ENCODE results near the gene PIGP.
"Not testable (repeated sequence)": the region's sequence is repeated elsewhere in the genome, so short reads cannot be mapped to it uniquely, and the experiment has no call there.

PIGP gene

GRCh38 chr21:37061926-37062592, 10.8 kb downstream of the PIGP start:
- POLR2A ChIA-PET: interaction anchor here (2.4 kb wide), 1 partner anchor 9 kb away, joined by 7 read pairs; no protein-coding TSS in a partner anchor
- DNase-seq (ENCODE audit: extremely low spot score): no peak
- no peak for TF ChIP-seq SP1 (IDR thresholded peaks at IDR 0.05)
- CTCF ChIA-PET: no interaction called here

- TF ChIP-seq FOXK2 (IDR thresholded peaks at IDR 0.05) (peak; percentile 75; the same call in 1 of the 2 replicates), HDGF (IDR thresholded peaks at IDR 0.05; ENCODE audit: borderline replicate concordance) (no peak)
- DNase-seq (ENCODE audit: extremely low spot score): peak; percentile 75
- ChIA-PET POLR2A (interaction anchor here (1.2 kb wide), 1 partner anchor 11 kb away, joined by 12 read pairs; the partner anchor contains the start of genes PIGP and TTC3), CTCF (interaction anchor here (1.1 kb wide), 1 partner anchor 10 kb away, joined by 3 read pairs; no protein-coding TSS in a partner anchor)
Observed at GRCh38 chr21:37060296-37060695, 12.6 kb downstream of the PIGP start.

GRCh38 chr21:37059181-37059580, 13.7 kb downstream of the PIGP start:
- CTCF ChIA-PET: no interaction called here
- POLR2A ChIA-PET: no interaction called here
- TF ChIP-seq HDGF (IDR thresholded peaks at IDR 0.05; ENCODE audit: borderline replicate concordance) (no peak), SUZ12 (IDR thresholded peaks at IDR 0.05) (no peak), FOXK2 (IDR thresholded peaks at IDR 0.05) (no peak), SP1 (IDR thresholded peaks at IDR 0.05) (no peak), PKNOX1 (IDR thresholded peaks at IDR 0.05) (no peak), FOXA1 (IDR thresholded peaks at IDR 0.05) (no peak), LEF1 (IDR thresholded peaks at IDR 0.05; ENCODE audit: borderline replicate concordance) (no peak), ARNT (IDR thresholded peaks at IDR 0.05) (no peak), L3MBTL2 (conservative IDR thresholded peaks at IDR 0.05) (no peak), TARDBP (IDR thresholded peaks at IDR 0.05) (no peak), FOXM1 (IDR thresholded peaks at IDR 0.05; ENCODE audit: borderline replicate concordance) (no peak)
- DNase-seq (ENCODE audit: extremely low spot score): no peak

- POLR2A ChIA-PET: no interaction called here
- TF ChIP-seq PKNOX1 (IDR thresholded peaks at IDR 0.05): no peak
- no peak for TF ChIP-seq SP1 (IDR thresholded peaks at IDR 0.05)
- no peak for TF ChIP-seq HDGF (IDR thresholded peaks at IDR 0.05; ENCODE audit: borderline replicate concordance)
- TF ChIP-seq FOXM1 (IDR thresholded peaks at IDR 0.05; ENCODE audit: borderline replicate concordance): no peak
- TF ChIP-seq LEF1 (IDR thresholded peaks at IDR 0.05; ENCODE audit: borderline replicate concordance): no peak
- no peak for TF ChIP-seq BHLHE40 (IDR thresholded peaks at IDR 0.05; ENCODE audit: borderline replicate concordance)
- no peak for TF ChIP-seq FOXK2 (IDR thresholded peaks at IDR 0.05)
- TF ChIP-seq NFRKB (IDR thresholded peaks at IDR 0.05): no peak
- no peak for TF ChIP-seq ARNT (IDR thresholded peaks at IDR 0.05)
- TF ChIP-seq TARDBP (IDR thresholded peaks at IDR 0.05): no peak
- TF ChIP-seq SUZ12 (IDR thresholded peaks at IDR 0.05): no peak
- no peak for TF ChIP-seq ELF4 (IDR thresholded peaks at IDR 0.05)
- no peak for TF ChIP-seq CTBP1 (IDR thresholded peaks at IDR 0.05; ENCODE audit: borderline replicate concordance)
- TF ChIP-seq L3MBTL2 (conservative IDR thresholded peaks at IDR 0.05): no peak
- TF ChIP-seq ZNF384 (IDR thresholded peaks at IDR 0.05): no peak
- TF ChIP-seq FOXA1 (IDR thresholded peaks at IDR 0.05): no peak
- DNase-seq (ENCODE audit: extremely low spot score): no peak
- CTCF ChIA-PET: no interaction called here
Observed at GRCh38 chr21:37058261-37058660, 14.6 kb downstream of the PIGP start.

GRCh38 chr21:37057614-37058013, 15.3 kb downstream of the PIGP start:
- DNase-seq (ENCODE audit: extremely low spot score): no peak
- POLR2A ChIA-PET: no interaction called here
- CTCF ChIA-PET: no interaction called here
- TF ChIP-seq NFRKB (IDR thresholded peaks at IDR 0.05) (no peak), ZNF384 (IDR thresholded peaks at IDR 0.05) (no peak), FOXK2 (IDR thresholded peaks at IDR 0.05) (no peak), FOXM1 (IDR thresholded peaks at IDR 0.05; ENCODE audit: borderline replicate concordance) (no peak), TARDBP (IDR thresholded peaks at IDR 0.05) (no peak), LEF1 (IDR thresholded peaks at IDR 0.05; ENCODE audit: borderline replicate concordance) (no peak), PKNOX1 (IDR thresholded peaks at IDR 0.05) (no peak), BHLHE40 (IDR thresholded peaks at IDR 0.05; ENCODE audit: borderline replicate concordance) (no peak), L3MBTL2 (conservative IDR thresholded peaks at IDR 0.05) (no peak), SUZ12 (IDR thresholded peaks at IDR 0.05) (no peak), SP1 (IDR thresholded peaks at IDR 0.05) (no peak), ELF4 (IDR thresholded peaks at IDR 0.05) (no peak), FOXA1 (IDR thresholded peaks at IDR 0.05) (no peak)

- ChIA-PET POLR2A (no interaction called here), CTCF (no interaction called here)
- no peak for TF ChIP-seq LEF1 (IDR thresholded peaks at IDR 0.05; ENCODE audit: borderline replicate concordance)
- TF ChIP-seq FOXA1 (IDR thresholded peaks at IDR 0.05): no peak
- no peak for TF ChIP-seq ELF4 (IDR thresholded peaks at IDR 0.05)
- TF ChIP-seq SP1 (IDR thresholded peaks at IDR 0.05): no peak
- no peak for TF ChIP-seq CTBP1 (IDR thresholded peaks at IDR 0.05; ENCODE audit: borderline replicate concordance)
- no peak for TF ChIP-seq BHLHE40 (IDR thresholded peaks at IDR 0.05; ENCODE audit: borderline replicate concordance)
- TF ChIP-seq NFRKB (IDR thresholded peaks at IDR 0.05): no peak
- TF ChIP-seq PKNOX1 (IDR thresholded peaks at IDR 0.05): no peak
- TF ChIP-seq FOXK2 (IDR thresholded peaks at IDR 0.05): no peak
- no peak for TF ChIP-seq TARDBP (IDR thresholded peaks at IDR 0.05)
- TF ChIP-seq ARNT (IDR thresholded peaks at IDR 0.05): no peak
- DNase-seq (ENCODE audit: extremely low spot score): no peak
Observed at GRCh38 chr21:37055271-37055855, 17.5 kb downstream of the PIGP start.

GRCh38 chr21:37049741-37050140, 23.1 kb downstream of the PIGP start:
- DNase-seq (ENCODE audit: extremely low spot score); CTCF ChIA-PET; POLR2A ChIA-PET: not testable (repeated sequence)
